Stimulated activated naive CD8-positive, alpha-beta T cell treated with anti-CD3 and anti-CD28 coated beads, Interleukin-15, Interleukin-2, amounts not matched to agents 100 ng/mL and 50 ng/mL, for 24 hours (primary cell): Measurements from ENCODE around the gene EEF2K.
"Not testable (repeated sequence)": the region's sequence is repeated elsewhere in the genome, so short reads cannot be mapped to it uniquely, and the experiment has no call there.

Experiments
- H3K27ac Mint-ChIP-seq: one replicate; pipeline ENCODE4 v1.8.0; 2021; ENCODE audit warnings: mild to moderate bottlenecking, mixed read lengths
- H3K27me3 Mint-ChIP-seq: one replicate; pipeline ENCODE4 v1.8.0; 2021; ENCODE audit warnings: mixed read lengths
- H3K36me3 Mint-ChIP-seq: one replicate; pipeline ENCODE4 v1.8.0; 2021; ENCODE audit warnings: low read depth, mixed read lengths
- H3K4me1 Mint-ChIP-seq: one replicate; pipeline ENCODE4 v1.8.0; 2021; ENCODE audit warnings: low read depth, mixed read lengths
- H3K4me3 Mint-ChIP-seq: one replicate; pipeline ENCODE4 v1.8.0; 2021; ENCODE audit warnings: mild to moderate bottlenecking, mixed read lengths
- H3K9me3 Mint-ChIP-seq: one replicate; pipeline ENCODE4 v1.8.0; 2021; ENCODE audit warnings: mixed read lengths

EEF2K gene

DNA sequence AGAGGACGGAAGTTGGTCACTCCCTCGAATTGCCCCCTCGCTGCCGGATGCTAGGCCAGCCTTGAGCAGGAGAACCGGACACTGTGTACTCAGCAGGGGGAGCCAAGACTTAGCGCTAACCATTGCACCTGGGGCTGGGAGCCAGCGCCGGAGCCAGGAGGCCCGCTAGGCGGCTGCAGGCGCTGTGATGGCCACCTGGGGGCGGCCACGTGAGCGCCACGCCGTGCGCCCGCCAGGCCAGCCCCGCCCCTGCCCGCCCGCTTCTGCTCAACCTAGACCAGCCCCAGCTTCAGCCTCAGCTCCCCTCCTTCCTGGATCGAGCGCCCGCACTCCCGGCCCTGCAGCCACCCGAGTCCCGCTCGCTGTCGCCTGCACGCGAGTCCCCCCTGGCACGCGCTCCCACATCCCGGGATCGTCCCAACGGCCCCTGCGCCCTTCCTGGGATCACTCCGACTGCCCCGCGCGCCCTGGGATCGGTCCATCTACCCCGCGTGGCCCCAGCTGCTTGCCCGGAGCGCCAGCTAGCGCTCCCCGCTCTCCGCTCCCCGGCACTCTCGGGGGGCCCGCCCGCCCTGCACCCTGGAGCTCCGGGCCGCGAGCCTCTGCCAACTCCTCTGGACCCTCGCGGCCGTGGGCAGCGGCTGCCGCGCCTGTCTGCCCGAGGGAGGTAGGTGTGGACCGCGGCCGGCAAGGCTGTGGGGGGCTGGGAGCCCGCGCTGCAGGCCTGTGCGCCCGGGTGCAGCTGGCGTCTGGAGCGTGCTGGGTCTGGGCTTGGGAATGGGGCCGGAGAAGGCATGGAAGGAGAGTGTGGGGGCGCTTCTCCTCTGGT is at the start of gene EEF2K:
Gene EEF2K (plus strand): TSS at position 266 of the 829 bp plus-strand sequence. CDS start 19,452 bp downstream, outside the sequence.
- Mint-ChIP-seq H3K9me3 (no peaks in the 10 kb centered on the region), H3K36me3 (peaks cover 24% of the 10 kb centered on the region), H3K27me3 (no peaks in the 10 kb centered on the region), H3K4me1 (peaks cover 50% of the 10 kb centered on the region), H3K4me3 (peak within 1 kb of the TSS; percentile 99), H3K27ac (peak within 1 kb of the TSS; percentile 99)

DNA sequence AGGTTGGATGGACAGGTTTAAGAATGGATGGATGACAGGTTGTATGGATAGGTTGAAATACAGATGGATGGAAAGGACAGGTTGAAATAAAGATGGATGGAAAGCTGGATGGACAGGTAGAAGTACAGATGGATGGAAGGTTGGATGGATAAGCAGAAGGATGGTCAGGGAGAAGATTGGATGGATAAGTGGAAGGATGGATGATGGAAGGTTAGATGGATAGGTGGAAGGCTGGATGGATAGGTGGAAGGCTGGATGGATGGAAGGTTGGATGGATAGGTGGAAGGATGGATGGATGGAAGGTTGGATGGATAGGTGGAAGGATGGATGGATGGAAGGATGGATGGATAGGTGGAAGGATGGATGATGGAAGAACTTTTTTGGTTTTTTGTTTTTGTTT is 44.7 kb upstream of the EEF2K start:
- peaks cover 6% of the 10 kb centered on the region for H3K9me3 Mint-ChIP-seq
- H3K27me3 Mint-ChIP-seq = peaks cover 14% of the 10 kb centered on the region
- peak overlapping the region; percentile 21 for H3K4me3 Mint-ChIP-seq
- no peaks in the 10 kb centered on the region for H3K36me3 Mint-ChIP-seq
- peaks cover 5% of the 10 kb centered on the region for H3K4me1 Mint-ChIP-seq
- H3K27ac Mint-ChIP-seq = no peak overlapping the region

DNA sequence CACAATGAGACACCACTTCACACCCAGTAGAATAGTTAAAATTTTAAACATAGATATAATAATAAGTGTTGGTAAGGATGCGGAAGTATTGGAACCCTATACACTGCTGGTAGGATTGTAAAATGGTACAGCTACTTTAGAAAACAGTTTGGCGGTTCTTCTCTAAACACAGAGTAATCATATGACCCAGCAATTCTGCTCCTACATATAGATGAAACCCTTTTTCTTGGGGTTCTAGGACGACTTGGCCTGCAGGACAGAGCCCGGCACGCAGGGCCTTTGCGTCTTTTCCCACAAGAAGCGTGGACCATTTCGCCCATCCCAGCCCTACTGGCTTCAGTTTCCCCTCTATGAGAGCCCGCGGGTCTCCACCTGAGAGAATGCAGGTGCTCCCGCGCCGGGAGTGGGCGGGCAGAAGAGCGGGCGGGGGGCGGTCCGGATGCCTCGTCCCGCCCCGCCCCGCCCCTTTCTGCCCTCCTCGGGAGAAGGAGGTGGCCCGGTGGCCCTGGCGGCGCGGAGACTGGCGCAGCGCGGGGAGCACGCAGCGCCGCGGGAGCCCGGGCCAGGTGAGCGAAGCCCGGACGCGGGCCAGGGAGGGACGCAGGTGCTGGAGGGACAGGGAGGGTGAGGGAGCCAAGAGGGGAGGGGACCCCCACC is 44.0 kb upstream of the EEF2K start, which contains the start of gene SDR42E2:
Gene SDR42E2 (plus strand): TSS at position 508 of the 657 bp plus-strand sequence. CDS start 3,077 bp downstream, outside the sequence.
- Mint-ChIP-seq H3K4me3 (peak within 1 kb of the TSS; percentile 21), H3K27ac (no peak within 1 kb of the TSS)

DNA sequence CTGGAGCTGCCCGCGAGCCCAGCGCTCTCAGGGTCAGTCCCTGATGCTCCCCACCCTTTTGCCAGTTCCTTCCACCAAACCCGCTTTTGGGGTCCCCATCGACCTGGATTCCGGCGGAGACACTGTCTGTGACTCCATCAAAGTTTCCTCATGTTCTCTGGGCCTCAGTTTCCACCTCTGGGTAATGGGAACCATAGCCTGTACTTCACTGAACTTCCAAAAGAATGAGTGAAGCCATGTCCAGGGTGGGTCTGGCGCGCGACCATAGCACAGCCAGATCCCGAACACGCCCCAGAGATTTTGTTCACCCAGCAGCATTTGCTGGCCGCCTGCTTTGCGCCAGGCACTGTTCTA is 43.4 kb upstream of the EEF2K start:
- Mint-ChIP-seq H3K4me3 (no peak overlapping the region), H3K9me3 (peaks cover 6% of the 10 kb centered on the region), H3K27ac (no peak overlapping the region), H3K36me3 (no peaks in the 10 kb centered on the region), H3K4me1 (peaks cover 5% of the 10 kb centered on the region), H3K27me3 (peaks cover 14% of the 10 kb centered on the region)

More for the DNA sequence above, 44.0 kb upstream of the EEF2K start, which contains the start of gene SDR42E2:
- H3K9me3 Mint-ChIP-seq = peaks cover 6% of the 10 kb centered on the region
- no peaks in the 10 kb centered on the region for H3K36me3 Mint-ChIP-seq
- H3K27me3 Mint-ChIP-seq = peaks cover 14% of the 10 kb centered on the region
- peaks cover 5% of the 10 kb centered on the region for H3K4me1 Mint-ChIP-seq

DNA sequence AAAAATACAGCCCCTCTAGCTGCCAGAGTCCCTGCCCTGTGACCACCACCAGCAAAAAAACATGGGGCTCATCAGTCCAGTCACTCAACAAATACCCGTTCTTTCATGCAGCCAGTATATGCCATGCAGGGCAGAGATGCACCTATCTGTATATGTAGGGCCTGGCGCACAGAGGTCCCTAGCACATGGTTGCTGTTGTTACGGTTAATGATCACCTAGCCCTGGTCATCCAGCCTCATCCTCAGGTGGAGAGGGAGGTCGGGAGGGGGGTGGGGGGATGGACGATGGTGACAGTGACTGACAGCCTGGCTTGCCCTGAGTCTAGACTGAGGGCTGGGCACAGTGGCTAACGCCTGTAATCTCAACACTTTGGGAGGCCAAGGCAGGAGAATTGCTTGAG is 42.3 kb upstream of the EEF2K start:
- Mint-ChIP-seq H3K9me3 (peaks cover 6% of the 10 kb centered on the region), H3K36me3 (no peaks in the 10 kb centered on the region), H3K27me3 (peaks cover 14% of the 10 kb centered on the region), H3K4me3 (no peak overlapping the region), H3K4me1 (peaks cover 5% of the 10 kb centered on the region), H3K27ac (no peak overlapping the region)

DNA sequence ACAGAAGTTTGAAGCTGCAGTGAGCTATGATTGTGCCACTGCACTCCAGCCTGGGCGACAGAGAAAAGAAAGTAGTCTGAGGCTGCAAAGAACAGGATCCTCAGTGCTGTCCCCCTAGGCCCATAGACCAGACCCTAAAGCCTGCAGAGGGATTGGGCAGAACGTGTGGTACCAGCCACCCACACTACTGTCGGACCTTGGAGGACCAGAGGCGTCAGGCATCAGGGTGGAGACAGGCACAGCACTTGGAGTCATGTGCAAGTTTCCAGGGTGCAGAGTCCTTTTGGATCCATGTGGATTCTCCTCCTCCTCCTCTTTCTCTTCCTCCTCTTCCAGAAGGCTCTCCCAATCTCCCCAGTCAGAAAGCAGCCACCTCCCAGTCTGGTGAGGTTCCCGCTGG is 41.6 kb upstream of the EEF2K start:
- peaks cover 6% of the 10 kb centered on the region for H3K9me3 Mint-ChIP-seq
- no peak overlapping the region for H3K4me3 Mint-ChIP-seq
- H3K27me3 Mint-ChIP-seq = peaks cover 14% of the 10 kb centered on the region
- no peak overlapping the region for H3K27ac Mint-ChIP-seq
- no peaks in the 10 kb centered on the region for H3K36me3 Mint-ChIP-seq
- peaks cover 5% of the 10 kb centered on the region for H3K4me1 Mint-ChIP-seq

DNA sequence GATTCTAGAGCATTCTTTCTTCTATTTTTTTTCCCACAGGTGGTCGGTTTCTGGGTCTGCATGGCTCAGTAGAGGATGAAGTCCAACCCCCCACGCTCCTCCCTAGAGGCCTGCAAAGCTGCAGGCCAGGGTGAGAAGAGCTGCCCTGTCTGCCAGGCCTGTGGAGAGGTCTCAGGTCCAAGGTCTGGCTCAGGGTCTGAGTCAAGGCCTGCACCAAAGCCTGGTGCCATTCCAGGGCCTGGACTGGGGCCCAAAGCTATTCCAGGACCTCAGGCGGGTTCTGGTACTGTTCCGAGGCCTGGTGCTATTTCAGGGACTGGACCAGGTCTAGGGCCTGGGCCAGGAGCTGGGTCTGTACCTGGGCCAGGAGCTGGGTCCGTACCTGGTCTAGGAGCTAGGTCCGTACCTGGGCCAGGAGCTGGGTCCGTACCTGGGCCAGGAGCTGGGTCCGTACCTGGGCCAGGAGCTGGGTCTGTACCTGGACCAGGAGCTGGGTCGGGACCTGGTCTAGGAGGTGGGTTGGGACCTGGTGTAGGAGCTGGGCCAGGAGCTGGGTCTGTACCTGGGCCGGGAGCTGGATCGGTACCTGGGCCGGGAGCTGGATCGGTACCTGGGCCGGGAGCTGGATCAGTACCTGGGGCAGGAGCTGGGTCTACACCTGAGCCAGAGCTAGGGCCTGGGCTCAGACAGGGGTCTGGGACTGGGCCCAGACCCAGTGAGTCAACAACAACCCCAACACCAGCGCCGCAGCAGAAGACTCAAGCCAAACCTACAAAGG is 40.4 kb upstream of the EEF2K start:
- peaks cover 11% of the 10 kb centered on the region for H3K27me3 Mint-ChIP-seq
- peaks cover 5% of the 10 kb centered on the region for H3K4me1 Mint-ChIP-seq
- no peaks in the 10 kb centered on the region for H3K36me3 Mint-ChIP-seq
- H3K27ac Mint-ChIP-seq = no peak overlapping the region
- H3K4me3 Mint-ChIP-seq = no peak overlapping the region
- peaks cover 6% of the 10 kb centered on the region for H3K9me3 Mint-ChIP-seq

DNA sequence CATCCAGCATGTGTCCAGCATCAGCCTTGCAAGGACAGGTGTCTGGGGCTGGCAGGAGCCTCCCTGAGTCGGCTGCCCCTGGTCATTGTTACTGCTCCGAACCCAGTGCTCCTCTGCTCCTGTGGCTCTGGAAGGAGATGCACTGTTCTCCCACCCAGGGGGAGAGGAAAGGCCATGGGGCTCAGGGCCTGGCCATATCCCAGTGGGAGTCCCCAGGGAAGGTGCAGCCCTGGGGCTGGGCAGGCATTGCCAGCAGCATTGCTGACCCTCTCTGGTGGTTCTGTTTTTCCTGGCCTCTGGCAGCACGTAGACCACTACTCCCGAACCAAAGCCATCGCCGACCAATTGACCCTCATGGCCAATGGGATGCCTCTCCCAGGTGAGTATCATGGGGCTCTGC is 34.1 kb upstream of the EEF2K start:
- no peaks in the 10 kb centered on the region for H3K36me3 Mint-ChIP-seq
- H3K9me3 Mint-ChIP-seq = no peaks in the 10 kb centered on the region
- H3K4me3 Mint-ChIP-seq = no peak overlapping the region
- no peak overlapping the region for H3K27ac Mint-ChIP-seq
- H3K4me1 Mint-ChIP-seq = no peaks in the 10 kb centered on the region
- H3K27me3 Mint-ChIP-seq = no peaks in the 10 kb centered on the region

DNA sequence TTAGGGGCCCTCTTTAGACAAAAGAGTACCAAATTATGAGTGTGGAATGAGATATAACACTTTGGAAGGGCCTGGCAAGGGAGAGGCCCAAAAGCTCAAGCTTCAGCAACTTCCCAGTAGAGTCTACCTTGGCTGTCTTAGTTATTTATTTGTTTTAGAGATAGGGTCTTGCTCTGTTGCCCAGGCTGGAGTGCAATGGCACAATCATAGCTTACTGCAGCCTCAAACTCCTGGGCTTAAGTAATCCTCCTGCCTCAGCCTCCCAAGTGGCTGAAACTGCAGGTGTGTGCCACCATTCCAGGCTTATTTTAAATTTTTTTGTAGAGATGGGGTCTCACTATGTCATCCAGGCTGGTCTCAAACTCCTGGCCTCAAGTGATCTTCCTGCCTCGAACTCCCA is 33.4 kb upstream of the EEF2K start:
- not testable (repeated sequence) for H3K4me1 Mint-ChIP-seq, H3K36me3 Mint-ChIP-seq, H3K9me3 Mint-ChIP-seq, H3K4me3 Mint-ChIP-seq, H3K27me3 Mint-ChIP-seq, H3K27ac Mint-ChIP-seq

DNA sequence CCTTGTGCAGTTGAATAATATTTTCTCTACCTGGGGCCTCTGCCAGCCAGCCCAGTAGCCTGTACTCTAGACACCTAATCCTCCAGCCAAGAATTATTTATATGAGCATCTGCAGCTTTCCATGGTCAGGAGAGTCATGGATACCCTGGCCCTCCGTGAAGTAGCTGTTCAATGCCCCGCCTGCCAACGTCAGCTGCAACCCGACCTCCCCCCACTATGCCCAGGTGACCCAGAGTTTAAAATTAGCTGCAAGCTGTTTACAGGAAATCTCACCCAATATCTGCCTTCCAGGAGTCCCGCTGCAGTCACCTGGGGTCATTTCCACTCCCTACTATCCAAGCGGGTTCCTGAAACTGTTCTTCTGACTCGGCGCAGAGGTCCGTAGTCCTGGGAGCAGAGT is 31.4 kb upstream of the EEF2K start:
- H3K27ac Mint-ChIP-seq = no peak overlapping the region
- H3K36me3 Mint-ChIP-seq = no peaks in the 10 kb centered on the region
- no peaks in the 10 kb centered on the region for H3K9me3 Mint-ChIP-seq
- no peaks in the 10 kb centered on the region for H3K4me1 Mint-ChIP-seq
- H3K27me3 Mint-ChIP-seq = no peaks in the 10 kb centered on the region
- H3K4me3 Mint-ChIP-seq = no peak overlapping the region

DNA sequence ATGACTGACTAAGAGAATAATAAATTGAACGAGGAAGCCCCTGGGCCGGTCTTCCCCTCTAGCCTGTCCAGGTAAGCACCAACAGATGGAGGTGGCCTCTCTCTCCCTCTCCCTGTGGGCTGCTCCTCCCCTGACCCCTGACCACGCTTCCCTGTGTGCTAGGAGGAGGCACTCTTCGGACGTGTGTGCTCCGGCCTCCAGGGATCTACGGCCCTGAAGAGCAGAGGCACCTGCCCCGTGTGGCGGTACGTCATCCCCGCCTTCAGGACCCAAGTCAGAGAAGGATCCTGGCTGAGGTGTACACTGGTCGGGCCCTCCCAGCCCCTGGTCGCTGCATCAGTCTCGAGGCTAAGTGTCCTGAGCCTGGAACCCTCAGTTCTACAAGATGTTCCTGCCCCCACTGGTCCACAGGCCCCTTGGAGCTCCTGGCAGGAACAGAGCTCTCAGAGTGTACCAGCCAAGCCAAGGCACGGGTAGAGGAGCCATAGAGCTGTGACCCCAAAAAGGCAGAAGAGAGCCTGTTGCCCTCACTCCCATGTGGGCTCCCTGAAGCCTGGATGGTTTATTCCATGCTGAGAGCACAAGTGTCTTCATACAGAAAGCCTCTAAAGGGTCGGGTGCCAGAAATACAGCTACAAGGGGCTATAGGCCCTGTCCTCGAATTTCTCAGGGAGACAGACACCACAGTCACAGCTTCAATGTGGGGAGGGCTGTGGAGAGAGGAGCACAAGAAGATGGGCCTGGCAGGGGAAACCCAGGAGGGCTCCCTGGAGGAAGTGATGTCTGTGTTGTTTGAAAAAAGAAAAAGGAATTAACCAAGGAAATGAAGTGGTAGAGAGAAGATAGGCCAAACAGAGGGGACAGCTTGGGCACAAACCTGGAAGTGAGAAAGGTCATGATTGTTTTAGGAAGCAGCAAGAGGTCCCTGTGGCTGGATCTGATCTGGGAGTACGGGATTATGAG is 27.8 kb upstream of the EEF2K start:
- Mint-ChIP-seq H3K27me3 (no peaks in the 10 kb centered on the region), H3K9me3 (no peaks in the 10 kb centered on the region), H3K27ac (no peak overlapping the region), H3K36me3 (no peaks in the 10 kb centered on the region), H3K4me3 (no peak overlapping the region), H3K4me1 (no peaks in the 10 kb centered on the region)

DNA sequence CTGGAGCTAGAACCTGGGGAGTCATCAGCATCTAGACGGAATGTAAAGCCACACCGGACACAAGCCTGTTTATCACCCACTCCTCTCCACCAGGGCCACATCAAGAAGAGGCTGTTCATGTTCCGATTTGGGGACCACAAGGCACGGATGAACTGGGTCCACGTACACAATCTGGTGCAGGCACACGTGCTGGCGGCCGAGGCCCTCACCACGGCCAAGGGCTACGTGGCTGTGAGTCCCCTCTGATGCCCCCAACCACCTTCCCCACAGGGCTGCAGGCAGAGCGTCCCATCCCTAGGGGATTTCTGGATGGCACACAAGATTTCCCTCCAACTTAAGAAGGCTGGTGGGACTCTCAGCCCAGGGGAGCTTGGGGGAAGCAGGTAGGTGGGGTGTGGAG is 24.7 kb upstream of the EEF2K start:
- Mint-ChIP-seq H3K4me3 (no peak overlapping the region), H3K4me1 (no peaks in the 10 kb centered on the region), H3K27me3 (no peaks in the 10 kb centered on the region), H3K9me3 (no peaks in the 10 kb centered on the region), H3K27ac (no peak overlapping the region), H3K36me3 (no peaks in the 10 kb centered on the region)

DNA sequence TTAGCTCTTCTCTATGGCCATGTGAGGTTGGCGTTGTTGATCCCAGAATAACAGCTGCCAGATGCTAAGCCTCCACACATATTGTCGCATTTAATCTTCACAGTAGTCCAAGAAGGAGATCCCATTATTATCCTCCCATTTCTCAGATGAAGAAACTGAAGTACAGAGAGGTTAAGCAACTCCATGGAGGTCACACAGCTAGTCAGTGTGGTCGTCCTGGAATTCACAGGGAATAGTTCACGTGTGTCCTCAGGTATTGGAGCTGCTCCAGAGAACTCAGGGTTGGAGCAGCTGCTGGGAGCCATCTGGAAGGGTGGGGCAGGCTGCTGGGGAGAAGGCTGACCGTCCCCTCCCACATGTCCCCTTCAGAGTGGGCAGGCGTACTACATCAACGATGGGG is 24.2 kb upstream of the EEF2K start:
- no peaks in the 10 kb centered on the region for H3K4me1 Mint-ChIP-seq
- H3K27ac Mint-ChIP-seq = no peak overlapping the region
- no peaks in the 10 kb centered on the region for H3K9me3 Mint-ChIP-seq
- no peak overlapping the region for H3K4me3 Mint-ChIP-seq
- no peaks in the 10 kb centered on the region for H3K27me3 Mint-ChIP-seq
- H3K36me3 Mint-ChIP-seq = no peaks in the 10 kb centered on the region

DNA sequence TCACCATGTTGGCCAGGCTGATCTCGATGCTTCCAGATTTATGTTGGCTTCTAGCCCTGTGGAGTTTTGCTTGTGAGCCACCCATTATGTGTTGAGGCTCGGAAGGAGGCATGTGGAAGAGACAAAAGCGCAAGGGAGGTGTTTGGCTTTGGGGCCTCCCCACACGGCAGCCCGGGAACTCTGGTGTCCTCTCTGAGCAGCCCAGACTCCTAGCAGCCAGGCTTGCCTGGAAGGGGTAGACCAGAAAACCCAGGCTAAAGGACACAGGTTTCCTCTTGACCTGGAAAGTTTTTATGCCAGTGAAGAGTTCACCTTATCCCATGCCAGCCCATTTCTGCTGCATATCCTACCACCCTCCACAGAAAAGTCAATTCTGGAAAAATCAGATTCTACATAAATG is 22.7 kb upstream of the EEF2K start:
- Mint-ChIP-seq H3K27ac (no peak overlapping the region), H3K27me3 (no peaks in the 10 kb centered on the region), H3K9me3 (no peaks in the 10 kb centered on the region), H3K4me3 (no peak overlapping the region), H3K4me1 (peaks cover 7% of the 10 kb centered on the region), H3K36me3 (no peaks in the 10 kb centered on the region)
